Brain microvascular endothelial cell (primary cell): ENCODE measurements around the gene FNBP1L.
"Not testable (repeated sequence)": the region's sequence is repeated elsewhere in the genome, so short reads cannot be mapped to it uniquely, and the experiment has no call there.

ENCODE experiments used
- DNase-seq: peaks from one replicate; pipeline ENCODE4 v3.0.0-alpha.2; 2020
- H3K27ac ChIP-seq: fragments of 250-450 bp; sonication (Bioruptor Pico); 2 replicates; pipeline ENCODE4 v1.5.1; 2020; ENCODE audit warnings: mild to moderate bottlenecking, moderate library complexity
- H3K27me3 ChIP-seq: fragments of 250-450 bp; sonication (Bioruptor Pico); replicated peaks from 2 replicates; pipeline ENCODE4 v1.5.1; 2020; ENCODE audit warnings: mild to moderate bottlenecking
- H3K36me3 ChIP-seq: fragments of 250-450 bp; sonication (Bioruptor Pico); replicated peaks from 2 replicates; pipeline ENCODE4 v1.5.1; 2020; ENCODE audit warnings: mild to moderate bottlenecking
- H3K4me3 ChIP-seq: 2 replicates; pipeline ENCODE4 v1.5.1; 2011; ENCODE audit warnings: low read depth, mild to moderate bottlenecking, control low read depth, low read length, moderate library complexity
- CTCF ChIP-seq: IDR thresholded peaks from 2 replicates; pipeline ENCODE4 v1.5.1; 2011; ENCODE audit warnings: low read depth, mild to moderate bottlenecking, moderate library complexity, low read length, control low read depth, inconsistent platforms; ENCODE audit errors: missing control alignments
- in situ Hi-C: cut with HindIII; loops from 2 replicates; pipeline ENCODE4 v1.10.0; 2017; ENCODE audit warnings: low sequenced_read_pairs, low pct_ligation_motif_present

FNBP1L gene

GRCh38 chr1:93588955-93589354, 141.0 kb downstream of the FNBP1L start:
- H3K4me3 ChIP-seq: no peak overlapping the region
- no peak for DNase-seq
- H3K27me3 ChIP-seq: no peaks in the 10 kb centered on the region
- H3K36me3 ChIP-seq: peaks cover 28% of the 10 kb centered on the region
- TF ChIP-seq CTCF: no peak
- no peak overlapping the region for H3K27ac ChIP-seq
- in situ Hi-C loops: no loop called here

DNA sequence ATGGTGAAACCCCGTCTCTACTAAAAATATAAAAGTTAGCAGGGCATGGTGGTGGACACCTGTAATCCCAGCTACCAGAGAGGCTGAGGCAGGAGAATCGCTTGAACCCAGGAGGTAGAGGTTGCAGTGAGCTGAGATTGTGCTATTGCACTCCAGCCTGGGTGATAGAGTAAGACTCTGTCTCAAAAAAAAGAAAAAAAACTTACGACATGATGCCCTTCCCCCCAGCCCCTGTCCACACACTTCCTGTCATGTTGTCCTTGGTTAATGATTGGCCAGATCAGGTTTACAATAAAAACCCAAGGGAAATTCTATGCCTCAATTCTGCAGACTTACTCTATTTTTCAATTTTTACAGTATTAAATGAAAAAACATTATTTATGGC, 143.4 kb downstream of the FNBP1L start:
- H3K27ac ChIP-seq, DNase-seq, in situ Hi-C loops, H3K27me3 ChIP-seq, H3K4me3 ChIP-seq: not testable (repeated sequence)
- H3K36me3 ChIP-seq: peaks cover 19% of the 10 kb centered on the region

GRCh38 chr1:93591676-93592550, 144.0 kb downstream of the FNBP1L start:
- Histone ChIP-seq H3K4me3 (no peak overlapping the region), H3K27me3 (no peaks in the 10 kb centered on the region), H3K27ac (no peak overlapping the region), H3K36me3 (peaks cover 14% of the 10 kb centered on the region)
- no peak for TF ChIP-seq CTCF
- DNase-seq: no peak
- in situ Hi-C loops: no loop called here

DNA sequence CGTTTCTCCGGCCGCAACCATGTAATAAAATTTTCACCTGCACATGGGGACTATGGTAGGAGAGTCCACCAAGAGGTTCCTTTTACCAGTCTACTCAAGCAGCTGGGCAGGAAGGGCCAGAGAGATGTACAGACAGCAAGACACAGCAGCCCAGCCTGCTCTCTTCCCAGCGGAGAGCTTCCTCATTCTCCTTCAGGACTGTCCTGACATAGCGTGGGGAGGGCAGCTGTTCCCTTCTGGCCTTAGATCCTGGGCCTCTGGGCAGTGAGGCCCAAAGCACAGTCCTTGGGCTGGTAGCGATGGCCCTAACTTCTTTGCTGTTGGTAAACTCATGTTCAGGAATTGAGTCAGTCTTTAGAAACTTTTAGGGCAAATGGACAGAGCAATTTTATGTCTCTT, 144.6 kb downstream of the FNBP1L start:
- no peak for DNase-seq
- Histone ChIP-seq H3K27ac (no peak overlapping the region), H3K4me3 (no peak overlapping the region), H3K36me3 (peaks cover 11% of the 10 kb centered on the region), H3K27me3 (no peaks in the 10 kb centered on the region)
- no peak for TF ChIP-seq CTCF
- in situ Hi-C loops: no loop called here

- H3K27ac ChIP-seq: no peak overlapping the region
- peaks cover 7% of the 10 kb centered on the region for H3K36me3 ChIP-seq
- in situ Hi-C loops: no loop called here
- H3K4me3 ChIP-seq: no peak overlapping the region
- no peak for TF ChIP-seq CTCF
- H3K27me3 ChIP-seq: no peaks in the 10 kb centered on the region
- no peak for DNase-seq
Observed at GRCh38 chr1:93593854-93594602, 146.1 kb downstream of the FNBP1L start.

DNA sequence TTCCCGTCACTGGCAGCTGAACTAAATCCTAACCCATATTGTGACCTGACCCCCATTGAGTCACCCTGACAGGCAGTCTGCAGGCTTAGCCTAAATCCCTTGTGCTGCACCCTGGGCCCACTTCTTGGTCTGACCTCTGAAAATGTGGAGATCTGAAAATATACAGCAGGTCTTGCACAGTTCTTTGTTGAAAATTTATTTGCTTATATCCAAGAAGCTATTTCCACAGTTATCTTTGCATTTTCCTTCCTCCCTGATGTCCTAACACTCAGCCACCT, 146.6 kb downstream of the FNBP1L start:
- TF ChIP-seq CTCF: no peak
- no peak for DNase-seq
- peaks cover 6% of the 10 kb centered on the region for H3K36me3 ChIP-seq
- H3K4me3 ChIP-seq: no peak overlapping the region
- no peaks in the 10 kb centered on the region for H3K27me3 ChIP-seq
- in situ Hi-C loops: no loop called here
- H3K27ac ChIP-seq: no peak overlapping the region
